Measurements from ENCODE around the gene CACTIN.
"Not testable (repeated sequence)": the region's sequence is repeated elsewhere in the genome, so short reads cannot be mapped to it uniquely, and the experiment has no call there.

CACTIN gene

DNA sequence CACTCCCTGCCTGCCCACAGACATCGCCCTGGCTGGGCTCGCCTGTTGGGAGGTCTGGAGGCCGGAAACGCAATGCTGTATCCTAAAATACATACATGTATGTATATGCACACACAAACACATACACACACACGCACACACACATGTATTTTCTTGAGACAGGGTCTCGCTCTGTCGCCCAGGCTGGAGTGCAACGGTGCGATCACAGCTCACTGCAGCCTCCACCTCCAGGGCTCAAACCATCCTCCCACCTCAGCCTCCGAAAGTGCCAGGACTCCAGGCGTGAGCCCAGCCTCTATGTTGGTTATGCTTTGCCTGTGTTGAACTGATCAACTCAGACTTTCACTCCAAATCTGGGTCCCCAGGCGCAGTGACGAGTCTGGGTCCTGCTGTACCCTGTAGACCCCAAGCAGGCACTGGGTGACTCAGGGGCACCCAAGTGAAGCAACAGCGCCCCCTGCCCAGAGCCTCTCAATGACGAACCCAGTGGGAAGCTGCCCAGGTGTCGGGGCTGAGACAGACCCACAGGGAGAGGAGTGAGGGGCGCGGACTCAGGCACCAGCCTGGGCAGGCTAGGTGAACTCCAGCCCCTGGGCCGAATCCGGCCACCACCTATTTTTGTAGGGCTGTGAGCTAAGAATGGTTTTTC lies 27.4 kb upstream of the CACTIN start:
- H3K4me1 ChIP-seq (ENCODE audit: insufficient read depth, insufficient read length), result no peaks in the 10 kb centered on the region
- DNase-seq (ENCODE audit: low read depth, low spot score), result no peak
- H3K9me3 ChIP-seq (ENCODE audit: insufficient read depth, low read length), result no peaks in the 10 kb centered on the region
- H3K4me3 ChIP-seq (ENCODE audit: insufficient read length, low read depth), result no peak overlapping the region
- H3K36me3 ChIP-seq (ENCODE audit: insufficient read depth, insufficient read length, low read length), result peaks cover 78% of the 10 kb centered on the region
- no peaks in the 10 kb centered on the region for H3K27me3 ChIP-seq (ENCODE audit: insufficient read depth, insufficient read length)
- no peak overlapping the region for H3K9ac ChIP-seq (ENCODE audit: insufficient read length, low read depth)
- TF ChIP-seq SUZ12 (IDR thresholded peaks at IDR 0.05; ENCODE audit: extremely low read depth, insufficient read depth, insufficient read length), result no peak
- no peak for TF ChIP-seq ZNF274 (IDR thresholded peaks at IDR 0.05; ENCODE audit: low read depth, low read length)
- TF ChIP-seq YY1 (IDR thresholded peaks at IDR 0.05; ENCODE audit: insufficient read depth, insufficient read length), result no peak

GRCh38 chr19:3653081-3653795 lies 26.6 kb upstream of the CACTIN start:
- DNase-seq (ENCODE audit: low read depth, low spot score), result no peak
- TF ChIP-seq SUZ12 (IDR thresholded peaks at IDR 0.05; ENCODE audit: extremely low read depth, insufficient read depth, insufficient read length), result no peak
- no peak for TF ChIP-seq YY1 (IDR thresholded peaks at IDR 0.05; ENCODE audit: insufficient read depth, insufficient read length)
- TF ChIP-seq ZNF274 (IDR thresholded peaks at IDR 0.05; ENCODE audit: low read depth, low read length), result no peak
- Histone ChIP-seq H3K9ac (ENCODE audit: insufficient read length, low read depth) (no peak overlapping the region), H3K4me3 (ENCODE audit: insufficient read length, low read depth) (no peak overlapping the region), H3K9me3 (ENCODE audit: insufficient read depth, low read length) (no peaks in the 10 kb centered on the region), H3K27me3 (ENCODE audit: insufficient read depth, insufficient read length) (no peaks in the 10 kb centered on the region), H3K36me3 (ENCODE audit: insufficient read depth, insufficient read length, low read length) (peaks cover 77% of the 10 kb centered on the region), H3K4me1 (ENCODE audit: insufficient read depth, insufficient read length) (no peaks in the 10 kb centered on the region)

DNA sequence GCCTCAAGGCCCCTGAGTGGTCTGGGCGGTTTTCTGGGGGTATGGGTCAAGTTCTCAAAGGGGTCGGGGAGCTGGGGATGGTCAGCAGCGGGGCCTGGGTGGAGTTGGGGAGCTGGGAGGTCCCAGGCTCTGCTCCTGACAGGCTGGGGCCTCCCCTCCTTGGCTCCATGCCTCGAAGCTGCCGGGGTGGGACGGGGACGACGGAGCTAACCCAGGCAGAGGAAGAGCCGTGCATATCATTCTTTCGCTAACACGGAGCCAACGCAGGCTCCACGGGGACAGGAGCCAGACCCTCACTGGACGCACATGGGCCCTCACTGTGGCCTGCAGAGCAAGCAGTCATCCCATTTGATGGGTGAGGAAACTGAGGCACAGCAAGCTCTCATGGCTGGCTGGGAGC lies 25.8 kb upstream of the CACTIN start:
- Histone ChIP-seq H3K4me1 (ENCODE audit: insufficient read depth, insufficient read length) (no peaks in the 10 kb centered on the region), H3K27me3 (ENCODE audit: insufficient read depth, insufficient read length) (no peaks in the 10 kb centered on the region), H3K9ac (ENCODE audit: insufficient read length, low read depth) (no peak overlapping the region), H3K4me3 (ENCODE audit: insufficient read length, low read depth) (no peak overlapping the region), H3K36me3 (ENCODE audit: insufficient read depth, insufficient read length, low read length) (peaks cover 76% of the 10 kb centered on the region), H3K9me3 (ENCODE audit: insufficient read depth, low read length) (no peaks in the 10 kb centered on the region)
- TF ChIP-seq ZNF274 (IDR thresholded peaks at IDR 0.05; ENCODE audit: low read depth, low read length) (no peak), SUZ12 (IDR thresholded peaks at IDR 0.05; ENCODE audit: extremely low read depth, insufficient read depth, insufficient read length) (no peak), YY1 (IDR thresholded peaks at IDR 0.05; ENCODE audit: insufficient read depth, insufficient read length) (no peak)
- DNase-seq (ENCODE audit: low read depth, low spot score), result no peak

DNA sequence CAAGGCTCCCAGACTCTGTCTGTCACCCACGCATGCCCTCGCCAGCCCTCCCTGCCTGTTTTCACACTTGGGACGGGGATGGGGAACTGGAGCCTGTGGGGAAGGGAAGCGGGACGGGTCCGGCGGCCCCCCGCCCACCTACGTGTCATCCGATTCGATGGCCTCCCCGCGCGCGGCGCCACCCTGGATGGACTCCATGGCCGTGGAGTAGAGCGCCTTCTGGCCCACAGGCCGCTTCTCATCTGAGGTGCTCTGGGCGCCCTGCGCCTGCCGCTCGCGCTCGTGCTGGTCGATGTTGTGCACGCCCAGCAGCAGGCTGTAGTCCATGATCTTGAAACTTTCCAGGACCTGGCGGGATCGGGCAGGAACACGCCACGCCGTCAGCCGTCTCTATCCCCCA lies 25.1 kb upstream of the CACTIN start:
- Histone ChIP-seq H3K27me3 (ENCODE audit: insufficient read depth, insufficient read length) (no peaks in the 10 kb centered on the region), H3K4me3 (ENCODE audit: insufficient read length, low read depth) (no peak overlapping the region), H3K9ac (ENCODE audit: insufficient read length, low read depth) (no peak overlapping the region), H3K4me1 (ENCODE audit: insufficient read depth, insufficient read length) (no peaks in the 10 kb centered on the region), H3K36me3 (ENCODE audit: insufficient read depth, insufficient read length, low read length) (peaks cover 75% of the 10 kb centered on the region), H3K9me3 (ENCODE audit: insufficient read depth, low read length) (no peaks in the 10 kb centered on the region)
- TF ChIP-seq YY1 (IDR thresholded peaks at IDR 0.05; ENCODE audit: insufficient read depth, insufficient read length) (no peak), ZNF274 (IDR thresholded peaks at IDR 0.05; ENCODE audit: low read depth, low read length) (no peak), SUZ12 (IDR thresholded peaks at IDR 0.05; ENCODE audit: extremely low read depth, insufficient read depth, insufficient read length) (no peak)
- DNase-seq (ENCODE audit: low read depth, low spot score), result no peak

DNA sequence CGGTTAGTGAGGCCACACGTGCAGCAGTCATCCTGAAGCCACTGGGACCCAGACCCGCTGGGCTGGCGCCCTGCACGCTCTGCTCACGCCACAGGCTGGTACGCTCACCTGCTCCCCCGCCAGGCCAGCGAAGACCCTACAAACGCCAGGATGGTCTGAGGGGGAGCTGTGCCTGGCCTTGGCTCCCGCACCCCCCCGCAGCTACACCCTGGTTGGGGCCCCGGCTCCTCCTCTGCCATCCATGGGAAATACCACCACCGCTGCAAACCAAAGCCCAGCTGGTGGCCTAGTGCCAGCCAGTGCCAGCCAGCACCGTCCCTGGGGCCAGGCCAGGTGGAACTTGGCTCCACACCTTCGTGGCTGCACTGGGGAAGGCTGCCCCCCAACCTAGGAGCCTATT lies 23.3 kb upstream of the CACTIN start:
- no peak overlapping the region for H3K9ac ChIP-seq (ENCODE audit: insufficient read length, low read depth)
- peaks cover 76% of the 10 kb centered on the region for H3K36me3 ChIP-seq (ENCODE audit: insufficient read depth, insufficient read length, low read length)
- DNase-seq (ENCODE audit: low read depth, low spot score), result no peak
- no peaks in the 10 kb centered on the region for H3K4me1 ChIP-seq (ENCODE audit: insufficient read depth, insufficient read length)
- H3K27me3 ChIP-seq (ENCODE audit: insufficient read depth, insufficient read length), result no peaks in the 10 kb centered on the region
- no peaks in the 10 kb centered on the region for H3K9me3 ChIP-seq (ENCODE audit: insufficient read depth, low read length)
- no peak overlapping the region for H3K4me3 ChIP-seq (ENCODE audit: insufficient read length, low read depth)
- TF ChIP-seq ZNF274 (IDR thresholded peaks at IDR 0.05; ENCODE audit: low read depth, low read length) (no peak), SUZ12 (IDR thresholded peaks at IDR 0.05; ENCODE audit: extremely low read depth, insufficient read depth, insufficient read length) (no peak), YY1 (IDR thresholded peaks at IDR 0.05; ENCODE audit: insufficient read depth, insufficient read length) (no peak)

DNA sequence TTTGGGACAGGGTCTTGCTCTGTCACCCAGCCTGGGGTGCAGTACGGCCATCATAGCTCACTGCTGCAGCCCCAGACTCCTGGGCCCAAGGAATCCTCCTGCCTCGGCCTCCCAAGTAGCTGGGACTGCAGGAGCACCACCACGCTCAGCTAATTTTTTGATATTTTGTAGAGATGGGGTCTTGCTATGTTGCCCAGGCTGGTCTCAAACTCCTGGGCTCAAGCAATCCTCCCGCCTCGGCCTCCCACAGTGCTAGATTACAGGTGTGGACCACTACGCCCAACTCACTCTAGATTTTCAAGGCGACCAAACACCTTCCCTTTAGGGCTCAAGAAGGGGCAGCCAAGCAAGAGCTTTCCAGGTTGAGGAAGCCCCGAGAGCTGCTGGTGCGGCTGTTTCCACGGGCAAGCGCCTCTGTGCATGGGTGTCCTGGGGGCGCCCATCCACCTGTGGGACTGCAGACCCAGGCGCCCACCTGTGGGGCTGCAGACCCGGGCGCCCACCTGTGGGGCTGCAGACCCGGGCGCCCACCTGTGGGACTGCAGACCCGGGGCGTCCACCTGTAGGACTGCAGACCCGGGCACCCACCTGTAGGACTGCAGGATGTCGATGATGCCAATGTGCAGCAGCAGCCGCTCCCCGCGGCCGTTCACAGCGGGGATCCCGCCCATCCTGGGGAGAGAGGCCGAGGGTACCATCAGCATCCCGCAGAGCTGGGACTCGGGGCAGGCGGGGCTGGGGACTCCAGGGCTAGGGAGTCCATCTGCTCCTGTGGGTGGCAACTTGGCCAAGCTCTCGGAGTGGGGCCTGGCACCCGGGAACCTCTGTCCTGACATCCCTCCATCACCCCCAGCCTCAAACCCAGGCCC lies 21.7 kb upstream of the CACTIN start:
- Histone ChIP-seq H3K9ac (ENCODE audit: insufficient read length, low read depth) (no peak overlapping the region), H3K4me1 (ENCODE audit: insufficient read depth, insufficient read length) (peaks cover 12% of the 10 kb centered on the region), H3K27me3 (ENCODE audit: insufficient read depth, insufficient read length) (no peaks in the 10 kb centered on the region), H3K36me3 (ENCODE audit: insufficient read depth, insufficient read length, low read length) (peaks cover 79% of the 10 kb centered on the region), H3K9me3 (ENCODE audit: insufficient read depth, low read length) (no peaks in the 10 kb centered on the region), H3K4me3 (ENCODE audit: insufficient read length, low read depth) (no peak overlapping the region)
- DNase-seq (ENCODE audit: low read depth, low spot score), result no peak
- no peak for TF ChIP-seq ZNF274 (IDR thresholded peaks at IDR 0.05; ENCODE audit: low read depth, low read length)
- TF ChIP-seq SUZ12 (IDR thresholded peaks at IDR 0.05; ENCODE audit: extremely low read depth, insufficient read depth, insufficient read length), result no peak
- no peak for TF ChIP-seq YY1 (IDR thresholded peaks at IDR 0.05; ENCODE audit: insufficient read depth, insufficient read length)

- H3K9ac ChIP-seq (ENCODE audit: insufficient read length, low read depth); H3K27me3 ChIP-seq (ENCODE audit: insufficient read depth, insufficient read length); H3K9me3 ChIP-seq (ENCODE audit: insufficient read depth, low read length); H3K4me3 ChIP-seq (ENCODE audit: insufficient read length, low read depth); DNase-seq (ENCODE audit: low read depth, low spot score): not testable (repeated sequence)
- Histone ChIP-seq H3K4me1 (ENCODE audit: insufficient read depth, insufficient read length) (peaks cover 14% of the 10 kb centered on the region), H3K36me3 (ENCODE audit: insufficient read depth, insufficient read length, low read length) (peaks cover 78% of the 10 kb centered on the region)
Observed at GRCh38 chr19:3647102-3647501, 20.5 kb upstream of the CACTIN start.
